Activated CD4-positive, alpha-beta T cell treated with anti-CD3 and anti-CD28 coated beads, Interleukin-2, amount 50 U/mL, for 16 hours (primary cell): ENCODE measurements around the gene DEDD.
"Not testable (repeated sequence)": the region's sequence is repeated elsewhere in the genome, so short reads cannot be mapped to it uniquely, and the experiment has no call there.

Experiments used
- DNase-seq: peaks from one replicate; pipeline ENCODE4 v3.0.0-alpha.2; 2020

The DEDD gene

DNA sequence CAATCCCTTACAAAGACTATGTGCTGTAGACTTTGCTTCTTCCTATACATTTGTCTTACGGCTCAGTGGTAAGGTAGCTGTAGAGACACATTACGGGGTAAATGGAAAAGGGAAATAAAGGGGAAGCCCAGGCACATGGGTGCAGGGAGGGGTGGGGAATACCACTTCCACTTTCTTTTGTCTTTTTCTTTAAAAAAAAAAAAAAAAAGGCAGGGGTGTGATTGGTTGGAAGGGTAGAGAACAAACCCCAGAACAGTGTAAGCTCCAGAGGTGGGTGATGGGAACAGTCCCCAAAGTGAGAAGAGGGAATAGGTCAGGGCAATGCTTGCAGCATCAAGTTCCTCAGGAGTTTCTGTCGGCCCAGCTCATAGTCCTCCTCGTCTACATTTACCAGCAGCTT is 10.6 kb downstream of the DEDD start:
- DNase-seq, result no peak

DNA sequence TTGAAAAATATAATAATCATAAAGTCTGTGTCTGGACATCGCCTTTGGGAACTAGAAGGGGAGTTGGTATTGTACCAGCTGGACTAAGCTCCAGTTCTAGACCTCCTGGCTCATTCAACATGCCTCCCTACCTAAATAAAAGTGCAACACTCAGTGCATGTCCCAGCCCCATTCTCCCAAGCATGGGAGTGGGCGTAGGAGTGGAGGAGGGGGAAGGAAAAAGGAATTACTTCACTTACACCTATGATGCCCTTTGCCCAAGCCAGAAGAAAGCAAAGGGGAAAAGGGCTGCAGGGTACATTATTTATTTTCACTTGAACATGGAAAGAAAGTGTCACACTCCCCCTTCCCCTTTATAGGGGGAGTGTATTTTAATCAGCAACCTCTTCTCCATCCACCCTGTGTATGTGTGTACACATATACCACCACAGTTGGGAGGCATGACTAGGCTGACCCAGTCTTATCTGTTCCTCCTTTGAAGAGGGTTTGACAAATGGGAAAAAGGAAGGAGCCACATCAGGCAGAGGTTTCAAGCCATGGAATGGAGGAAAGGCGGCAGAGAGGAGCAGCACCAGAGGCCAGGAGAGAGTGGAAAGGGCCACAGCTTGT is 11.3 kb downstream of the DEDD start:
- DNase-seq, result no peak

DNA sequence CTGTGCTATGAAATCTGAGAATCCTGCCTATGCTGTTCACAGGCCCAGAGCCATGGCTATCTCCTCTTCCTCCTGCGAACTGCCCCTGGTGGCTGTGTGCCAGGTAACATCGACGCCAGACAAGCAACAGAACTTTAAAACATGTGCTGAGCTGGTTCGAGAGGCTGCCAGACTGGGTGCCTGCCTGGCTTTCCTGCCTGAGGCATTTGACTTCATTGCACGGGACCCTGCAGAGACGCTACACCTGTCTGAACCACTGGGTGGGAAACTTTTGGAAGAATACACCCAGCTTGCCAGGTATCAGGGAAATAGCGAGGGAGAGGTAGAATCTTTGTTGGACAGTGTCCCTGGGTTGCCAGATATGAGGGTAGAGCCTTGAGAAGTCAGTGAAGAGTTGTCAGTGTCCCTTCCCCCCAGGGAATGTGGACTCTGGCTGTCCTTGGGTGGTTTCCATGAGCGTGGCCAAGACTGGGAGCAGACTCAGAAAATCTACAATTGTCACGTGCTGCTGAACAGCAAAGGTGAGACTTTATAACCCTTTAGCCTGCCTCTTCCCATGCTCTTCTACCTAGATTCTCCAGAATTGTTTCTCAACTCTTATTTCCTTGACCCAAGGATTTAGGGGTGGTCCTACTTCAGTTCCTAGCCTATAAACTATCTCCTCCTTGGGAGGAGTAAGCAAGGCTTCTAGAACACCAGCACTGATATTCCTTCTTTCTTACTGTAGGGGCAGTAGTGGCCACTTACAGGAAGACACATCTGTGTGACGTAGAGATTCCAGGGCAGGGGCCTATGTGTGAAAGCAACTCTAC is 13.2 kb downstream of the DEDD start:
- peak; percentile 80 for DNase-seq

DNA sequence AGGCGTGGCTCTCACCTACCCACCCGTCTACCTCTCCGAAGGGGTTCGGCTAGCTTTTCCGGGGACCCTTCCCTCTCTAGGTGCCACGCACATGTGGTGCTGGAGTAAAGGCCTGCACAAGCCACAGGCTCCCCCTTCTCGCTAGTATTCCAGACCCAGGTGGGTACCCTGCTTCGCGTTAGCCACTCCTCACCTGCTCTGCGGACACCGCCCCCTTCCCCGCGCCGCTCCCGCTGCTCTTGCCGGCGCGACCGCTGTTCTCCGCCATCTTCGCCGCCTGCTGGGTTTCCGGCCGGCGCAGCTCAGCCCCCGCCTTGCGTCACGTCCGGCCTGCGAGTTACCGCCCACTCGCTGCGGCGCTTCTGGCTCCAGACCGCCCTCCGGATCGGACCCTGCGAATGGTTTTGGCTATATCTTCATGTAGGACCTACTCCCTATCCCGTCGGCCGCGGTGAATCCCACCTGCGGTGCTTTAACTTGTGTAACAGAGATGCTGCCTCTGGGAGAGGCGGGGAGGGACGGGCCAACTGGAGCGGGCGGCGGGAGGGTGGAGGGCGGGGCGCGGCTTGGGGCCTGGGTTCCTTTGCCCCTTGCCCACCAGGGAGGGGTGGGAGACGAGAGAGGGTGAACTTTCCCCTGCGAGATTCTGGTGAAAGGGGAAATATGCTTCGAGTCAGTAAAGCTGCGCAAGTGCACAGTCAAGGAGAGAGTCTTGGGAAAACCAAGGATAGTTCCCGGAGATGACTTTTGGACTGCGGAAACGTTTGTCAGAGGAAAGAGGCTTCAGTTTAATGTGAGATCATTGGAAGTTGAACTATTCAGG is 14.5 kb downstream of the DEDD start, which contains the start of the genes NIT1 and PFDN2:
TSS of gene NIT1 (plus strand) at position 347 of the 823 bp plus-strand sequence. CDS start at position 419, 72 bp downstream.
TSS of gene PFDN2 (minus strand) at position 279 of the 823 bp plus-strand sequence. CDS start at position 268, 11 bp downstream.
- DNase-seq, result peak; percentile 88

DNA sequence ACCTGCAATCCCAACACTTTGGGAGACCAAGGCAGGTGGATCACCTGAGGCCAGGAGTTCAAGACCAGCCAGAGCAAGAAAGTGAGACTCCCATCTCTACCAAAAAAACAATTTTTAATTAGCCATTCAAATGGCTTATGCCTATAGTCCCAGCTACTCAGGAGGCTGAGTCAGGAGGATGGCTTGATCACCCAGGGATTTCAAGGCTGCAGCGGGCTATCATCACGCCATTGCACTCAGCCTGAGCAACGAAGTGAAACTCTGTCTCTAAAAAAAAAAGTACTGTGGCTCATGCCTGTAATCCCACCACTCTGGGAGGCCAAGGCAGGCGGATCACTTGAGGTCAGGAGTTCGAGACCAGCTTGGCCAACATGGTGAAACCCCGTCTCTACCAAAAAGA is 16.5 kb downstream of the DEDD start:
- not testable (repeated sequence) for DNase-seq

DNA sequence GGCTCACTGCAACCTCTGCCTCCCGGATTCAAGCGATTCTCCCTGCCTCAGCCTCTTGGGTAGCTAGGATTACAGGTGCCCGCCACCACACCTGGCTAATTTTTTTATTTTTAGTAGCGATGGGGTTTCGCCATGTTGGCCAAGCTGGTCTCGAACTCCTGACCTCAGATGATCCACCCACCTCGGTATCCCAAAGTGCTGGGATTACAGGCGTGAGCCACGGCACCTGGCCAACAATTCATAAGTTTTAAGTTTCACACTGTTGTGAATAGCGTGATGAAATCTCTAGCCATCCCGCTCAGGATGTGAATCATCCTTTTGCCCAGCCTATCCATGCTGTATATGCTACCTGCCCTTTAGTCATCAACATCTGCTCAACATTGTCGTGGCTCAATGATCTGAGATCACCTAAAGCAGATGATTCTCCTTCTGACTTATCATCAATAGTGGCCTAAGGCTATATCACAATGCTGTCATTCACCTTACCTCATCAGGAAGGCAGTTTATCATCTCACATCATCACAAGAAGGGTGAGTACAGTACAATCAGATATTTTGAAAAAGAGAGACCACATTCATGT is 17.2 kb downstream of the DEDD start:
- peak; percentile 82 for DNase-seq

DNA sequence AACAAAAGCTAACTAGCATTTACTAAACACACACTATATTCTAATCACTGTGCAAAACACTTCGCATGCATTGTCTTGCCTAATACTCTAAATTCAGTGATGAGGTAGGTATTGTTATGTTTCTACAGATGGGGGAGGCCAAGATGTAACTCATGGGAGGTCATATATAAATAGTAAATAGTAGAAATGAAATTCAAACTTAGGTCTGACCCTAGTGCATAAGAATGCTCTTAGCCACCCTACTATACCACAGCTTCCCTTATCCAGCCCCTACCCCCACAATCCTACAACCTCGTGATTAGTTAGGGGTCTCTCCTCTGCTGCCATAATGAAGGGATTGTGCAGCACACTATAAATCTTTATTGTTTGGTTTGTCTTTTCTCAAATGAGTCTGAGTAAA is 17.9 kb downstream of the DEDD start:
- no peak for DNase-seq

DNA sequence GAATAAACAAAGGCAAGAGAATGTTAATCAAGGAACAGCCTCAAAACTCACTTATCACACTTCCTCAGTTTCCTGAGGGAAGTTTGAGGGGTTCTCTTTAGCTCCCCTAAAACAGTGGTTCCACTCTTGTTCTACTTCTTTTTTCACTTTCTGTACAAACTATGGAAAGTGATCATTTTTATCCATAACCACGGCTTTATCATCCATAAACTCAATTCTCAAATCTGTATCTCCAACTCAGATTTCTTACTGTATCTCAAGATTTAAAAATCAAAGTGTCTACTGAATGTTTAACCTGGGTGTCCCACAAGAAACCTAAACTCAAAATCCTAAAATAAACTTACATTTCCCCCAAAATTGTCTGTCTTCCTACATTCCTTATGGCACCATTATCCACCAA is 18.6 kb downstream of the DEDD start:
- no peak for DNase-seq

DNA sequence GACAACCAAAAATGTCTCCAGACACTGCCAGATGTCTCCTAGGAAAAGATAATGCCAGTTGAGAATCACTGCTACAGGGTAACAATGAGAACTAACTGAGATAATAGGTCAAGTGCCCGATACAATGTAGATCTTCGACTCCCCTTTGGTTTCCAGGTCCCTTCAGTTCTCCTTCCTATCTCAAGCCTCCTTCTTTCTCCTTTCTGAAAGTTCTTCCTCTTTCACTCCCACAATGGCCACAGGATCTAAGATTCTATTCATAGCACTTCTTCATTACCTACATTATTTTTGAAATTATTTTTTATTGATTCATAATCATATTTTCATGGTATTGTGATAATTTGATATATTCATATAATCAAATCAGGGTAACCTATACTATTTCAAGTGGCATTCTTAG is 20.9 kb downstream of the DEDD start:
- no peak for DNase-seq

DNA sequence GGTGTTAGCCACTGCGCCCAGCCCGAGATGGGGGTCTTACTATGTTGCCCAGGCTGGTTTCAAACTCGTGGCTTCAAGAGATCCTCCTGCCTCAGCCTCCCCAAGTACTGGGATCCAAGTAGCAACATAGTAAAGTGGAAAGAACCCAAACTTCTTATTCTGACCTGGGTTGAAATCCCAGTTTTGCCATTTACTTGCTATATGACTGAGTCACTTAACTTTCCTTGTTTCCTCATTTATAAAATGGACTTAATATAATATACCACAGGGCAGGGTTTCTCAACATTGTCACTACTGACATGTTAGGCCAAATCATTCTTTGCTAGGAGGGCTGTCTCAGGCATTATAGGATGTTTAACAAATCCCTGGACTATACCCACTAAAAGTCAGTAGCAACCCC is 21.4 kb downstream of the DEDD start:
- no peak for DNase-seq

DNA sequence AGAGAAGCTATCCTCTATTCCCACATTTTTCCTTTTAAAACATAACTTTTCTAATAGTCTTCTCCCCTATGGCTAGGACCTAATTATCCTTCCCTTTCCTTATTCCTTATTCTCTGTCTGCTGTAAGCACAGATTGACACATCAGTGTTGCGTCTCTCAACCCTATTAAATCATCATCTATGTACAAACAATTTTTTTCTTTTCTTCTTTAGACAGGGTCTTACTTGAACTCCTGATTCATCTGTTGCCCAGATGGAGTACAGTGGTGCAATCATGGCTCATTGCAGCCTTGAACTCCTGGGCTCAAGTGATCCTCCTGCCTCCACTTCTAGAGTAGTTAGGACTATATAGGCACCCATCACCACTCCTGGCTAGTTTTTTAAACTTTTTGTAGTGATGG is 26.0 kb downstream of the DEDD start:
- DNase-seq, result no peak

DNA sequence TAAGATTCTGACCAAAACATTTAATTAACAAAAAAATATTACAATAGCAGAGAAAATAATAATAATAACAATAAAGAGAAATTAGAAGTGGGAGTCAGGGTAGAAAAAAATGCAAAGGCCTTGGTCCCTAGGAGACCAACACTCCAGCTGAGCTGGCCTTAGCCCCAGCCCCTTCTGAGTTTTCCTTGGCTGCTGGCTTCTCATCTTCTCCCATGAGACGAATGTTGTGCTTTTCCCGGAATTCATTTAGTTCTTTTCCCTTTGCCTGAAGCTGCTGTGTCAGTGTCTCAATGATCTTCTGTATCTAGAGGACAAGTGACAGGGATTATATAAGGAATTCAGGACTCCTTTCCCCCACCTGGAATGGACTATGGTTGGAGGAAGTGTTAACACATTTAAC is 31.9 kb downstream of the DEDD start:
- DNase-seq, result no peak

DNA sequence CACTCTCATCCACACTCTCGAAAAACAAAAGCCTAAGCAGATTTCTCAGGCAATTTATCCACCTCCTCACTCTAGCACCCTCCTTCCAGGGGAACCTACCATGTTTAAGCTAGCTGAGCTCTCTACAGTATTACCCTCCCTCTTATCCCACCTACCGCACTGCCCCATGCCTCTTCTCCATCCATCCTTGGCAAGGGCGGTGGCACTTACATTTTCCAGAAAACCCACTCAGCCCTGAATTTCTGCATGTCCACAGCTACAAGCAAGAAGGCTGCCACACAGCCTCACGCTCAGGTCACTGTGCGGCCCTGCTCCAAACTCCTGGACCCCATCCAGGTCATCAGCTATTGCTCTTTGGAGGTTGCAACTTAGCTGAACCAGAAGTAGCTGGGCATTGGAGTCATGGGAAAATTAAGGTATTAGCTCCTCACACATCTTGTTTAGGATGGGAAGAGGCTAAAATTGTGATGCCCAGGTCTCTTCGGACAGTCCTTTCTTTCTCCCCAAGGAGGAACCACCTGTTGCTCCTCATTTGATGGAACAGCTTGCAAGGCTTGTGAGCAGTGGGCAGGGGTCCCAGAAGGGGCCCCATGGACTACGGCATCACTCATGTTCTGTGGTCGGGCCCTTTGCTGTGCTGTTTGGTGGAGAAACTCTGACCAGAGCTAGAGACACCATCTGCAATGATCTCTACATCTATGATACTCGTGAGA is 33.2 kb downstream of the DEDD start:
- DNase-seq, result no peak

DNA sequence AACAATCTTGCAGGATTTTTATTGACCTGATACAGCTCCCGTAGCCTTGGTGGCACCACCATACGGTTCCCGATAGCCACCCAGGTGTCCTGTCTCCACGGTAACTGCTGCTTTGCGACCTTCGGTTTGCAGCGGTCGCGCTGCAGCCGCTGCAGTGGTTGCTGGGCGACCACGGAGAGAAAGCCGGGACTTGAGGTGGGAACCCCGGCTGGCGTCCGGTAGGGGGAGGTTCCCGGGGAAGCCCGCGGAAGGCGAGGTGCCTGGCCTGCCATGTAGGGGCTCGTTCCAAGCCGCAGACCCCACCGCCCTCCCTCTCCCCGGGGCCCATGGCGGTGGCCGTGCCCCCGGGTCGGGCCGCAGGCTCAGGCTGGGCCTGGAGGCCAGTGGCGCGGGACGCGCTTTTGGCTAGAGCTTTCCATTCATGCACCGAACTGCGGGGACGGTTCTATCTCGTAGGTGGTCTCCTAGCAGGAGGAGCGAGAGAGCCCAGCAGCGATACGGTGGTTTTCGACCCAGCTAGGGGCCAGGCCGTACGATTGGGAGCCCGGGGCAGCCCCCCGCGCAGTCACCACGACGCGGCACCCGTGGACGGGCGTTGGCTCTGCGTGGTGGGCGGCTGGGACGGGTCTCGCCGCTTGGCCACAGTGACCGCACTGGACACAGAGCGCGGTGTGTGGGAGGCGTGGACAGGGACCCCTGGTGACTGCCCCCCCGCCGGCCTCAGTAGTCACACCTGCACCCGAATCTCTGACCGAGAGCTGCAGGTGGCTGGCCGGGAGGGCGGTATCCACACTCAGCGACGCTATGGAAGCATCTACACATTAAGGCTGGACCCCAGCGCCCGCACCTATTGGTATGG is 34.0 kb downstream of the DEDD start, which contains the start of gene KLHDC9:
TSS of gene KLHDC9 (plus strand) at position 152 of the 859 bp plus-strand sequence. CDS start at position 327, 175 bp downstream.
- peak; percentile 88 for DNase-seq

DNA sequence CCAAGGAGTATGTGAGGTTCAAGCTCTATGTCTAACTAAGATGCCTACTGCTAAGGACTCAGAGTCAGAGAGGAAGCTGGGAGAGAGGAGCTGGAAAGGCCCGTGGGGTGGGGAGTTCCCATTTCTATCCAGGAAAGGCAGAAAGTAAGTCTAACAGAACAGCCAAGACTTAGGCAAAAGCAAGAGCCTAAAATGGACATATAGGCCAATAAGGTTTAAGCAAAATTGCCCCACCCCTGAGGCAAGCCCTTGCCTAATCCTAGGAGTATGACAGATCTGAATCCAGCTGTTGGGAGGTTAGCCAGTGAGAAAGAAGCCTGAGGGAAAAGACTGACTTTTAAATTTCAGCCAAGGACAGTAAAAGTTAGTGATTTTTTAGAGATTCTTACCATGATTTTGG is 35.9 kb downstream of the DEDD start:
- no peak for DNase-seq

DNA sequence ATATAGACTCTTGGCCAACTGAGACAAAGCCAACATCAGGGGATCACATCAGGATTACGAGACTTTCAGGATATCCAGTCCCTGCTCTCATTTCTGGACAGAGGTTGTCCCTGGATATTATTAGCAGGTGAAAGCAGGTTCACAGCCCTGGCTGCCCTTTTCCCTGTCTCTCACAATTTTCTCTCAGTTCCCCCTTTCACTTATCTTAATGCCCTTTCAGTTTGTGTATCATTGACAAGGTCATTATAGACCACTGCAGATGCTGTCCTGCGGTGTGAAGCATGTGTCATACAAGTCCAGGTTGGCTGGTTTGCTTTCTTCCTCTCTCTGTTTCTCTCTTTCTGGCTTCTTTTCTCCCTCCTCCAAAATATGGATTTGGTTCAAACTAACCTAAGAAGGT is 36.5 kb downstream of the DEDD start:
- no peak for DNase-seq

DNA sequence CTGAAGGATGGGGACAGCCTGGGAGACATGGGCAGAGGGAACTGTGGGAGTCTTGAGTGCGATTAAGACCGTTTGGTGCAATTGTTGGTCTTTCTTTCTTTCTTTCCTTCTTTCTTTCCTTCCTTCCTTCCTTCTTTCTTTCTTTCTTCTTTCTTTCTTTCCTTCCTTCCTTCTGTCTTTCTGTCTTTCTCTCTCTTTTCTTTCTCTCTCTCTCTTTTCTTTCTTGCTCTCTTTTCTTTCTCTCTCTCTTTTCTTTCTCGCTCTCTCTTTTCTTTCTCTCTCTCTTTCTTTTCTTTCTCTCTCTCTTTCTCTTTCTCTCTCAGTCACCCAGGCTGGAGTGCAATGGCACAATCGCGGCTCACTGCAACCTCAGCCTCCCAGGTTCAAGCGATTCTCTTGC is 37.2 kb downstream of the DEDD start:
- no peak for DNase-seq

DNA sequence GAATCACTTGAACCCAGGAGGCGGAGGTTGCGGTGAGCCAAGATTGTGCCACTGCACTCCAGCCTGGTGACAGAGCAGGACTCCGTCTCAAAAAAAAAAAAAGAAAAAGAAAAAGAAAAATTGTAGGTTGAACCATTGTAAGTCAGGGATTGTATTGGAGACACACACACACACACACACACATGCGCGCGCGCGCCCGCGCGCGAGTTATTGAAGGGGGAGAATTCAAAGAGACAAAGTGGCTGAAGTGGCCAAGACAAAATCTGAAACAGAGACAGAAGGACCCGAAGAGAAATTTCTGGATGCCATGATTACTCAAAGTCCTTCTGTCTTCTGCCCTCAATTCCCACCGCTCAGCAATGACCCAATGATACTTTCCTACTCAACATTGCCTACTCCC is 38.0 kb downstream of the DEDD start:
- DNase-seq, result no peak

DNA sequence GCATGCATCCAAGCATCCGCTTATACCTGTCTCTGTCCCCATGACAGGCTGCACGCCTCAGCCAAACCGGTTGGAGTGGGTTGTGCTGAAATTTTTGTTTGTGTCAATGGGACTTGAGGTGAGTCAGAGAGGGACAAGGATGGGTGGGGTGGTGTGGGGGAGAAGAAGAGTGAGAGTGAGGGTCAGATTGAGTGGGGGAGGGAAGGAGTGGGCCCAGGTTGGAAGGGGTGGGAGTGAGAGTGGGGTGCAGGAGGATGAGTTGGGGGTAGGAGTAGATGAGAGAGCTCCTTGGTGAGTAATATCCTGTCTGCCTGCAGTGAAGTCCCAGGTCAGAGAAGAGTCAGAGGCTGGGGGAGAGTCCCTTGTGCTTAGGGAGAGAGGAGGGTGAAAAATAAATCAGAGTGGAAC is 39.8 kb downstream of the DEDD start:
- peak; percentile 47 for DNase-seq

DNA sequence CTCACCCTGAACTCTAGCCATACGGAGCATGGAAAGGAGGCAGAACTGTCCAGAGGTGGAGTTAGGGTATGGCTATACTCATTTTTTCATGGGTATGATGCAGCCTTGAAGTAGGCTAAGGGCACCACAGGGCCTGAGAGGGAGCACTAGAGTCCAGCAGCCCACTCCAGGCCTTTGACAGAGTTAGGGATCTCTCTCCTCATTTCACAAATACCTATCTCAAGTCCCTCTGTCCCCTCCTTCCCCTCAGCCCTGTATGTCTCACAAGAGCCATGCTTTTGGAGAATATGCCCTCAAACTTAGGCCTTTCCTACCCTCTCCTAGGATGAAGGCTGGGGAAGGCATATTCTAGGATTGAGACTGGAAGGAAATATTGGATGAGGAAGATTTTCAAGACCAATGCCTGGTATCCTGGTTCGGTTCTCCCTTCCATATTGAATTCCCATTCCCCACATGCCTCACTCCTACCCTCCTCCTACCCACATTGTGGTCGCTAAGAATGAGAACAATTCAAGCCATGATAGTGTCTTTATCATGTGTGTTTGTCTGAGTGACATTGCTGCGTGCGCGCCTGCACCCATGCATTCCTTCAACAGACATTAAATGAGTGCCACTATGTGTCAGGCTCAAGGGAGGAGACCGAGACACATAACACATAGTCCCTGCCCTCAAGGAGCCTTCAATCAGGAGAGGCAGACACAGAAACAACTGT is 40.5 kb downstream of the DEDD start:
- DNase-seq, result no peak

DNA sequence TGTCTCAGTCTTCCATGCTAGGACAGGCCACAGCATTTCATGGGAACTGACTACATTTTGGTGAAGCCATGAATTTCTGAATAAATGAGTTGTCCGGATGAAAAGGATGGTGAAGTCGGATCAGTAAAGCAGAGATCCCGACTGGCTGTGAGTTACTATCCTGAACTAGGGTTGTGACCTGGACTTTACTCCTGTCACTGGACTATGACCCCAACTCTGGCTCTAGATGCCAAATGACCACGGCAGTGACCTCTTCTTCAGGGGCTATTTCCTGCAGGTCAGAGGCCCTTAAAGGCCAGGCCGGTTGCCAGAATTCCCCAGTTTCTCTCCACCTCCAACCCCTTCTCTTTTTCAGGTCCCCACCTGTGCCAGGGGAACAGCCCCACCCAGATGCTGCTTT is 41.4 kb downstream of the DEDD start:
- DNase-seq, result no peak
